CD14-positive monocyte (primary cell): ENCODE results near the gene OR1J1. TPM values are rescaled to one million over a fixed set of nuclear protein-coding genes. Genes with fewer than 3 reads are reported as not detected.

ENCODE experiments used
- DNase-seq, 3 donors: peaks; one replicate each; pipeline ENCODE4 v3.0.0-alpha.2; 2011 to 2022
- H2AFZ ChIP-seq: 2 replicates; pipeline ENCODE4 v1.6.0; 2012; ENCODE audit warnings: mild to moderate bottlenecking, low read depth, low read length, inconsistent platforms; ENCODE audit not compliant: insufficient read depth, poor library complexity, severe bottlenecking
- H3K27ac ChIP-seq, 2 donors: 1 replicate in 1 of 2; 2 replicates in 1 of 2; pipeline ENCODE4 v1.5.1; 2012 to 2013; ENCODE audit warnings: low read length in 2 of 2, control low read depth in 1 of 2, inconsistent platforms in 1 of 2, low read depth in 1 of 2, mild to moderate bottlenecking in 1 of 2
- H3K27me3 ChIP-seq, 2 donors: one replicate each; pipeline versions ENCODE4 v1.6.0 to v1.6.1; 2011 to 2013; ENCODE audit warnings: low read length in 2 of 2; ENCODE audit not compliant: control insufficient read depth in 2 of 2, insufficient read depth in 2 of 2
- H3K36me3 ChIP-seq, 2 donors: replicated peaks in 1 of 2; 1 replicate in 1 of 2; 2 replicates in 1 of 2; pipeline versions ENCODE4 v1.5.1 to v1.6.1; 2012 to 2013; ENCODE audit warnings: low read length in 2 of 2, control low read depth in 1 of 2, inconsistent platforms in 1 of 2, mild to moderate bottlenecking in 1 of 2; ENCODE audit not compliant: insufficient read depth in 2 of 2, control insufficient read depth in 1 of 2
- H3K4me1 ChIP-seq, 2 donors: 1 replicate in 1 of 2; 2 replicates in 1 of 2; pipeline versions ENCODE4 v1.5.1 to v1.6.1; 2012 to 2013; ENCODE audit warnings: low read length in 2 of 2, control low read depth in 1 of 2, inconsistent platforms in 1 of 2, mild to moderate bottlenecking in 1 of 2, moderate library complexity in 1 of 2; ENCODE audit not compliant: insufficient read depth in 2 of 2, control insufficient read depth in 1 of 2
- H3K4me2 ChIP-seq: replicated peaks from 2 replicates; pipeline ENCODE3; 2012; ENCODE audit warnings: low read length, moderate library complexity, mild to moderate bottlenecking; ENCODE audit not compliant: poor library complexity, severe bottlenecking; ENCODE audit errors: extremely low read depth
- H3K4me3 ChIP-seq, 3 experiments: fragments of 200-600 bp in 1 of 3; sonication (generic) in 1 of 3; replicated peaks in 1 of 3; 1 replicate in 2 of 3; 2 replicates in 1 of 3; pipeline ENCODE4 v1.5.1; 2011 to 2013; ENCODE audit warnings: low read length in 3 of 3, mild to moderate bottlenecking in 3 of 3, control low read depth in 2 of 3, low read depth in 2 of 3, inconsistent platforms in 1 of 3, moderate library complexity in 1 of 3
- H3K79me2 ChIP-seq: 2 replicates; pipeline ENCODE4 v1.6.0; 2012; ENCODE audit warnings: mild to moderate bottlenecking, control low read depth, inconsistent platforms, low read length, moderate library complexity; ENCODE audit not compliant: insufficient read depth
- H3K9ac ChIP-seq: 2 replicates; pipeline ENCODE4 v1.6.0; 2017; ENCODE audit warnings: low read length, mild to moderate bottlenecking; ENCODE audit not compliant: insufficient read depth, poor library complexity, severe bottlenecking
- H3K9me3 ChIP-seq, 2 donors: replicated peaks in 1 of 2; 1 replicate in 1 of 2; 2 replicates in 1 of 2; pipeline versions ENCODE4 v1.5.1 to v1.6.1; 2012 to 2013; ENCODE audit warnings: low read length in 2 of 2, control low read depth in 1 of 2; ENCODE audit not compliant: control insufficient read depth in 1 of 2, insufficient read depth in 1 of 2
- H4K20me1 ChIP-seq: 2 replicates; pipeline ENCODE4 v1.6.0; 2012; ENCODE audit warnings: mild to moderate bottlenecking, low read length, control low read depth, moderate library complexity; ENCODE audit not compliant: insufficient read depth
- H3K27ac Mint-ChIP-seq, 7 donors: one replicate each; pipeline ENCODE4 v1.8.0; 2020; ENCODE audit warnings: mild to moderate bottlenecking in 7 of 7, mixed read lengths in 7 of 7, moderate library complexity in 6 of 7, inconsistent platforms in 2 of 7
- H3K27me3 Mint-ChIP-seq, 3 donors: one replicate each; pipeline ENCODE4 v1.8.0; 2021 to 2022; ENCODE audit warnings: low read depth in 3 of 3, mild to moderate bottlenecking in 3 of 3, mixed read lengths in 3 of 3, moderate library complexity in 3 of 3, inconsistent platforms in 1 of 3
- H3K36me3 Mint-ChIP-seq, 2 donors: one replicate each; pipeline ENCODE4 v1.8.0; 2020; ENCODE audit warnings: mixed read lengths in 2 of 2, inconsistent platforms in 1 of 2, mild to moderate bottlenecking in 1 of 2
- H3K4me1 Mint-ChIP-seq: one replicate; pipeline ENCODE4 v1.8.0; 2020; ENCODE audit warnings: mild to moderate bottlenecking, mixed read lengths
- H3K4me3 Mint-ChIP-seq, 2 donors: one replicate each; pipeline ENCODE4 v1.8.0; 2020; ENCODE audit warnings: mild to moderate bottlenecking in 2 of 2, mixed read lengths in 2 of 2, moderate library complexity in 1 of 2
- H3K9me3 Mint-ChIP-seq, 7 donors: one replicate each; pipeline ENCODE4 v1.8.0; 2020 to 2022; ENCODE audit warnings: mixed read lengths in 7 of 7, mild to moderate bottlenecking in 6 of 7, moderate library complexity in 6 of 7, inconsistent platforms in 2 of 7
- WGBS: methylation state at CpG from one replicate; pipeline ENCODE4 v1.1.5; 2013; ENCODE audit warnings: missing lambda C conversion rate; ENCODE audit not compliant: insufficient coverage; 5-methylcytosine and 5-hydroxymethylcytosine counted together
- intact Hi-C, 2 donors: fragments of 100-400 bp; cut with micrococcal nuclease; formaldehyde crosslinking; loops; one replicate each; pipeline versions ENCODE4 v1.15.0 to v1.15.1; 2023
- polyA plus RNA-seq, 3 donors: library from polyadenylated mRNA; depleted of rRNA in 1 of 3; unstranded in 2 of 3; stranded (reverse) in 1 of 3; fragments of 300-500 nt in 2 of 3; fragments of >200 nt in 1 of 3; fragmentation: Illumina TruSeq in 2 of 3; gene quantifications; 1 replicate in 2 of 3; 2 replicates in 1 of 3; pipeline ENCODE4 v1.2.3, GENCODE V29; 2012 to 2021
- TF ChIP-seq, protein P1 (sequence below): fragments of 200-600 bp; IDR thresholded peaks from one replicate; pipeline ENCODE4 v1.8.0; 2022; ENCODE audit warnings: antibody characterized with exemption, mild to moderate bottlenecking

The OR1J1 gene
- polyA plus RNA-seq, 3 donors: not detected

DNA sequence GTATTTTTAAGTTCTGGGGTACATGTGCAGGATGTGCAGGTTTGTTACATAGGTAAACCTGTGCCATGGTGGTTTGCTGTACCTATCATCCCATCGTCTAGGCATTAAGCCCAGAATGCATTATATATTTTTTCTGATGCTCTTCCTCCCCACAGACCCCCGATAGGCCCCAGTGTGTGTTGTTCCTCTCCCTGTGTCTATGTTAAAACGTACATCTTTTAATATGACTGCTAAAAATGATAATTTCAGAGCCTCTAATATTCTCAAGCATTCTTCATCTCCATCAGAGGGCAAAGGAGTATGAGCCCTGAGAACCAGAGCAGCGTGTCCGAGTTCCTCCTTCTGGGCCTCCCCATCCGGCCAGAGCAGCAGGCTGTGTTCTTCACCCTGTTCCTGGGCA, 32.8 kb upstream of the OR1J1 start, which contains the start of gene OR1J2:
Gene OR1J2 (plus strand): TSS at position 301 of the 400 bp plus-strand sequence. CDS start 0 bp downstream, at position 301.
- DNase-seq: no peak
- Histone ChIP-seq H3K27ac (no peak within 1 kb of the TSS), H3K27me3 (peaks cover 0 to 5% of the 10 kb centered on the region in 2 donors), H3K36me3 (no peaks in the 10 kb centered on the region), H3K9ac (no peak within 1 kb of the TSS), H3K4me3 (no peak within 1 kb of the TSS), H2AFZ (no peak within 1 kb of the TSS), H3K79me2 (no peaks in the 10 kb centered on the region), H4K20me1 (no peaks in the 10 kb centered on the region), H3K4me1 (no peaks in the 10 kb centered on the region), H3K4me2 (no peak within 1 kb of the TSS), H3K9me3 (no peaks in the 10 kb centered on the region)
- Mint-ChIP-seq H3K4me1 (no peaks in the 10 kb centered on the region), H3K36me3 (no peaks in the 10 kb centered on the region), H3K4me3 (no peak within 1 kb of the TSS), H3K27me3 (peaks cover 7 to 15% (median 12%) of the 10 kb centered on the region in 3 donors), H3K27ac (no peak within 1 kb of the TSS), H3K9me3 (peaks cover 0 to 1% (median 0%) of the 10 kb centered on the region in 7 donors)
- intact Hi-C loops: no loop called here
- TF ChIP-seq, protein P1, sequence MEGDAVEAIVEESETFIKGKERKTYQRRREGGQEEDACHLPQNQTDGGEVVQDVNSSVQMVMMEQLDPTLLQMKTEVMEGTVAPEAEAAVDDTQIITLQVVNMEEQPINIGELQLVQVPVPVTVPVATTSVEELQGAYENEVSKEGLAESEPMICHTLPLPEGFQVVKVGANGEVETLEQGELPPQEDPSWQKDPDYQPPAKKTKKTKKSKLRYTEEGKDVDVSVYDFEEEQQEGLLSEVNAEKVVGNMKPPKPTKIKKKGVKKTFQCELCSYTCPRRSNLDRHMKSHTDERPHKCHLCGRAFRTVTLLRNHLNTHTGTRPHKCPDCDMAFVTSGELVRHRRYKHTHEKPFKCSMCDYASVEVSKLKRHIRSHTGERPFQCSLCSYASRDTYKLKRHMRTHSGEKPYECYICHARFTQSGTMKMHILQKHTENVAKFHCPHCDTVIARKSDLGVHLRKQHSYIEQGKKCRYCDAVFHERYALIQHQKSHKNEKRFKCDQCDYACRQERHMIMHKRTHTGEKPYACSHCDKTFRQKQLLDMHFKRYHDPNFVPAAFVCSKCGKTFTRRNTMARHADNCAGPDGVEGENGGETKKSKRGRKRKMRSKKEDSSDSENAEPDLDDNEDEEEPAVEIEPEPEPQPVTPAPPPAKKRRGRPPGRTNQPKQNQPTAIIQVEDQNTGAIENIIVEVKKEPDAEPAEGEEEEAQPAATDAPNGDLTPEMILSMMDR: no peak
- 97% methylated on average over 5 of the region's 6 CpGs for WGBS

DNA sequence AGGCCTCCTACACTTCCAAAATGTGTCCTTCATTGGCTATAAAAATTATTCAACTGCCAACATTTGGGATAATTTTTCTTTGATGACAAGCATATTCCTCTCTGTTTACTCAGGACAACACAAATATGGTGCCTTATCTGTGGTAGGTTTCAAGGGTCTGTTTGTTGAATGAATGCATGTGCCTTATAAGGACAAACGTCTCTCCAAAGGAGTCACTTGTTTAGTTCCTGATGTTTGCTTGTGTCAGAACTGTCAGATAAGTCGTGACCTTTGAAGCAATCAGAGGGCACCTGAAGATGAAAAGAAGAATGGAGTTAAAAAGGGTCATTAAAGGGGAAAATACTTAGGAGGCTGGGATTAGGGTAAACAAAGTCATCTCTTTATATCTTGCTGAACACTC, 29.2 kb upstream of the OR1J1 start:
- Histone ChIP-seq H4K20me1 (no peaks in the 10 kb centered on the region), H3K9me3 (no peaks in the 10 kb centered on the region), H3K9ac (no peak overlapping the region), H3K27ac (no peak overlapping the region), H3K4me2 (no peak overlapping the region), H3K27me3 (peaks cover 0 to 5% of the 10 kb centered on the region in 2 donors), H3K4me1 (no peaks in the 10 kb centered on the region), H3K79me2 (no peaks in the 10 kb centered on the region), H2AFZ (no peak overlapping the region), H3K4me3 (no peak overlapping the region), H3K36me3 (no peaks in the 10 kb centered on the region)
- Mint-ChIP-seq H3K36me3 (no peaks in the 10 kb centered on the region), H3K27ac (no peak overlapping the region), H3K27me3 (peaks cover 7 to 12% (median 9%) of the 10 kb centered on the region in 3 donors), H3K4me1 (no peaks in the 10 kb centered on the region), H3K4me3 (no peak overlapping the region), H3K9me3 (peaks cover 0 to 1% (median 0%) of the 10 kb centered on the region in 7 donors)
- intact Hi-C loops: no loop called here
- 79% methylated on average over 2 of the region's 2 CpGs for WGBS
- DNase-seq: no peak
- TF ChIP-seq, protein P1: no peak
